Esophagus muscularis mucosa (tissue), 4 donors: Measurements from ENCODE around the gene SOBP.

ENCODE experiments used
- EP300 ChIP-seq: sonication (generic); formaldehyde crosslinking; IDR thresholded peaks from one replicate; pipeline ENCODE4 v1.6.1; 2017; ENCODE audit warnings: antibody characterized with exemption
- POLR2A ChIP-seq: fragments of 450-650 bp; IDR thresholded peaks from one replicate; pipeline ENCODE4 v1.6.1; 2017; ENCODE audit warnings: antibody characterized with exemption, moderate library complexity, mild to moderate bottlenecking, low read depth
- POLR2AphosphoS5 ChIP-seq, 2 donors: sonication (generic); formaldehyde crosslinking; IDR thresholded peaks; one replicate each; pipeline ENCODE4 v1.6.1; 2017; ENCODE audit warnings: antibody characterized with exemption in 2 of 2
- TF ChIP-seq, protein P1 (sequence below), 3 experiments: fragments of 200-600 bp in 2 of 3; fragments of 450-650 bp in 1 of 3; sonication (generic) in 2 of 3; IDR thresholded peaks; one replicate each; pipeline ENCODE4 v1.5.1; 2017 to 2019; ENCODE audit warnings: antibody characterized with exemption in 3 of 3, mild to moderate bottlenecking in 2 of 3, moderate library complexity in 1 of 3

DNA sequence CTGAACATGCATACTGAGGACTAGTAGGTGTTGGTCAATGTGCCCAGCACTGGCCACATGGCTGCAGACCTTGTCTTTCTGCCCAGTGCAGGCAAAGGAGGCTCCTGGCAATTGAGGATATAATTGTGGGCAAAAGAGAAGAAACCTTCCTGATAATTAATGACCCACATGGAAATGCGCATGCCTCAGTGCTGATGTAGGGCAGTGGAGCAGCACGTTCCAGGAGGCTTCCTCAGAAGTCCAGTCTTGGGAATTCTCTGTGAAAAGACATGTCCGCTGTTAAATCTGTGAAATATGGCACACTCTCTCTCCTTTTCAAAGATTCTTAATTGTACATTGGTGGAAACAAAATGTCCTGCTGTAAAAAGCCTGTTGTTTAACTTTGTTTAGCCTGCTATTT lies 34.7 kb downstream of the SOBP start:
- TF ChIP-seq, protein P1, sequence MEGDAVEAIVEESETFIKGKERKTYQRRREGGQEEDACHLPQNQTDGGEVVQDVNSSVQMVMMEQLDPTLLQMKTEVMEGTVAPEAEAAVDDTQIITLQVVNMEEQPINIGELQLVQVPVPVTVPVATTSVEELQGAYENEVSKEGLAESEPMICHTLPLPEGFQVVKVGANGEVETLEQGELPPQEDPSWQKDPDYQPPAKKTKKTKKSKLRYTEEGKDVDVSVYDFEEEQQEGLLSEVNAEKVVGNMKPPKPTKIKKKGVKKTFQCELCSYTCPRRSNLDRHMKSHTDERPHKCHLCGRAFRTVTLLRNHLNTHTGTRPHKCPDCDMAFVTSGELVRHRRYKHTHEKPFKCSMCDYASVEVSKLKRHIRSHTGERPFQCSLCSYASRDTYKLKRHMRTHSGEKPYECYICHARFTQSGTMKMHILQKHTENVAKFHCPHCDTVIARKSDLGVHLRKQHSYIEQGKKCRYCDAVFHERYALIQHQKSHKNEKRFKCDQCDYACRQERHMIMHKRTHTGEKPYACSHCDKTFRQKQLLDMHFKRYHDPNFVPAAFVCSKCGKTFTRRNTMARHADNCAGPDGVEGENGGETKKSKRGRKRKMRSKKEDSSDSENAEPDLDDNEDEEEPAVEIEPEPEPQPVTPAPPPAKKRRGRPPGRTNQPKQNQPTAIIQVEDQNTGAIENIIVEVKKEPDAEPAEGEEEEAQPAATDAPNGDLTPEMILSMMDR (IDR thresholded peaks at IDR 0.05): no peak
- no peak for TF ChIP-seq POLR2A
- TF ChIP-seq EP300: no peak
- no peak for TF ChIP-seq POLR2AphosphoS5 (IDR thresholded peaks at IDR 0.05)
